Sigmoid colon (tissue), 4 donors: ENCODE data around the gene PPFIBP2.

Source experiments
- CTCF ChIP-seq, 4 experiments: fragments of 450-650 bp in 3 of 4; fragments of 200-600 bp in 1 of 4; IDR thresholded peaks; one replicate each; pipeline ENCODE4 v1.5.1; 2016 to 2019; ENCODE audit warnings: antibody characterized with exemption in 4 of 4, mild to moderate bottlenecking in 3 of 4, moderate library complexity in 2 of 4
- POLR2A ChIP-seq, 2 donors: fragments of 450-650 bp; IDR thresholded peaks; one replicate each; pipeline ENCODE4 v1.6.1; 2016; ENCODE audit warnings: antibody characterized with exemption in 2 of 2, mild to moderate bottlenecking in 2 of 2, moderate library complexity in 2 of 2
- POLR2AphosphoS5 ChIP-seq, 4 donors: sonication (generic); formaldehyde crosslinking; IDR thresholded peaks; one replicate each; pipeline ENCODE4 v1.6.1; 2017; ENCODE audit warnings: antibody characterized with exemption in 4 of 4

- TF ChIP-seq CTCF (IDR thresholded peaks at IDR 0.05) (no peak), POLR2AphosphoS5 (IDR thresholded peaks at IDR 0.05) (no peak), POLR2A (IDR thresholded peaks at IDR 0.05) (no peak)
These were observed 17.8 kb upstream of the PPFIBP2 start for GRCh38 chr11:7495882-7496551.
